HepG2 (cell line): ENCODE results near the gene KCNK7. TPM values are rescaled to one million over a fixed set of nuclear protein-coding genes. Genes with fewer than 3 reads are reported as not detected.

Experiments used
- ADNP ChIP-seq: sonication (generic); formaldehyde crosslinking; IDR thresholded peaks from 2 replicates; pipeline ENCODE4 v1.4.0; 2020; ENCODE audit warnings: missing genetic modification reagents
- CHD2 ChIP-seq: IDR thresholded peaks from 2 replicates; pipeline ENCODE4 v1.6.1; 2011; ENCODE audit warnings: low read depth, low read length, improper control_type of control experiment
- CREBL2 ChIP-seq: sonication (generic); formaldehyde crosslinking; IDR thresholded peaks from 2 replicates; pipeline ENCODE4 v1.8.1; 2023; ENCODE audit warnings: missing genetic modification reagents, mild to moderate bottlenecking, borderline replicate concordance
- CREM ChIP-seq, 2 experiments: sonication (generic) in 1 of 2; formaldehyde crosslinking in 1 of 2; IDR thresholded peaks; 2 replicates each; pipeline versions ENCODE4 v1.4.0 to v1.6.1; 2016 to 2020; ENCODE audit warnings: antibody characterized with exemption in 1 of 2, mild to moderate bottlenecking in 1 of 2, missing genetic modification reagents in 1 of 2
- DBP ChIP-seq: sonication (generic); formaldehyde crosslinking; IDR thresholded peaks from 2 replicates; pipeline ENCODE4 v1.4.0; 2020; ENCODE audit warnings: missing genetic modification reagents; ENCODE audit errors: not compliant biosample characterization
- HNRNPH1 ChIP-seq: fragments of 200-400 bp; formaldehyde crosslinking; optimal IDR thresholded peaks from 2 replicates; pipeline ENCODE3; 2017; ENCODE audit warnings: mild to moderate bottlenecking, low read depth, low read length
- KMT2B ChIP-seq: IDR thresholded peaks from 2 replicates; pipeline ENCODE4 v1.6.1; 2016; ENCODE audit warnings: missing genetic modification reagents, missing compliant biosample characterization
- MAFF ChIP-seq: IDR thresholded peaks from 2 replicates; pipeline ENCODE4 v1.6.1; 2011; ENCODE audit warnings: low read depth, low read length, improper control_type of control experiment
- MLXIP ChIP-seq: sonication (generic); formaldehyde crosslinking; IDR thresholded peaks from 2 replicates; pipeline ENCODE4 v1.9.0; 2021; ENCODE audit warnings: missing genetic modification reagents, borderline replicate concordance
- POLR2A ChIP-seq, 2 experiments: IDR thresholded peaks; 2 replicates each; pipeline ENCODE4 v1.6.1; 2011; ENCODE audit warnings: low read depth in 2 of 2, low read length in 2 of 2, mild to moderate bottlenecking in 1 of 2, moderate library complexity in 1 of 2; ENCODE audit not compliant: insufficient read depth in 1 of 2
- RBM39 ChIP-seq: fragments of 200-400 bp; formaldehyde crosslinking; IDR thresholded peaks from one replicate; pipeline ENCODE4 v1.6.1; 2018; ENCODE audit warnings: antibody characterized with exemption, mild to moderate bottlenecking, low read depth, low read length; ENCODE audit not compliant: poor library complexity, severe bottlenecking
- SIN3A ChIP-seq: IDR thresholded peaks from 2 replicates; pipeline ENCODE4 v1.6.1; 2011; ENCODE audit warnings: low read depth, mild to moderate bottlenecking, control low read depth, low read length, borderline replicate concordance
- SMYD3 ChIP-seq: sonication (generic); formaldehyde crosslinking; IDR thresholded peaks from 2 replicates; pipeline ENCODE4 v1.8.1; 2023; ENCODE audit warnings: mild to moderate bottlenecking, missing genetic modification reagents
- SP1 ChIP-seq, 2 experiments: fragments of 450-650 bp in 1 of 2; sonication (generic) in 1 of 2; formaldehyde crosslinking in 1 of 2; IDR thresholded peaks; 2 replicates each; pipeline versions ENCODE4 v1.4.0 to v1.6.1; 2016 to 2020; ENCODE audit warnings: missing genetic modification reagents in 1 of 2
- THAP8 ChIP-seq: sonication (generic); formaldehyde crosslinking; IDR thresholded peaks from 2 replicates; pipeline ENCODE4 v1.5.1; 2020; ENCODE audit warnings: missing genetic modification reagents, mild to moderate bottlenecking, borderline replicate concordance
- YY1 ChIP-seq: IDR thresholded peaks from 2 replicates; pipeline ENCODE4 v1.6.1; 2011; ENCODE audit warnings: low read length, low read depth, moderate library complexity, mild to moderate bottlenecking; ENCODE audit not compliant: insufficient read depth, insufficient replicate concordance
- ZFP37 ChIP-seq: sonication (generic); formaldehyde crosslinking; IDR thresholded peaks from 2 replicates; pipeline ENCODE4 v1.4.0; 2020; ENCODE audit warnings: missing genetic modification reagents, borderline replicate concordance
- ZNF274 ChIP-seq: sonication (generic); formaldehyde crosslinking; IDR thresholded peaks from 2 replicates; pipeline ENCODE4 v1.5.1; 2020; ENCODE audit warnings: mild to moderate bottlenecking, missing genetic modification reagents
- ZNF556 ChIP-seq: sonication (generic); formaldehyde crosslinking; IDR thresholded peaks from 2 replicates; pipeline ENCODE4 v1.4.0; 2020; ENCODE audit warnings: mild to moderate bottlenecking, missing genetic modification reagents, borderline replicate concordance
- ZNF784 ChIP-seq: sonication (generic); formaldehyde crosslinking; IDR thresholded peaks from 2 replicates; pipeline ENCODE4 v1.5.1; 2020; ENCODE audit warnings: missing genetic modification reagents, mild to moderate bottlenecking, borderline replicate concordance
- ZNF878 ChIP-seq: sonication (generic); formaldehyde crosslinking; IDR thresholded peaks from 2 replicates; pipeline ENCODE4 v1.8.1; 2023; ENCODE audit warnings: mild to moderate bottlenecking, missing genetic modification reagents, moderate library complexity
- polyA plus RNA-seq, 8 experiments: library from polyadenylated mRNA; depleted of rRNA in 3 of 8; stranded (reverse) in 7 of 8; unstranded in 1 of 8; fragments of >200 nt; fragmentation: Illumina TruSeq in 4 of 8; extraction: Trizol in 4 of 8; gene quantifications; 2 replicates each; pipeline versions ENCODE4 v1.2.1 to v1.2.3, GENCODE V29; 2011 to 2016; ENCODE audit warnings: low read depth in 4 of 8, missing spikeins in 1 of 8, mixed read lengths in 1 of 8; ENCODE audit not compliant: insufficient read depth in 1 of 8
- total RNA-seq, 5 experiments: library from RNA; depleted of rRNA; stranded (reverse); fragments of >200 nt; fragmentation: Illumina TruSeq; extraction: Trizol; gene quantifications; 2 replicates each; pipeline ENCODE4 v1.2.3, GENCODE V29; 2016; ENCODE audit warnings: low read depth in 1 of 5

KCNK7 gene
- total and polyA plus RNA-seq, 2 of the 13 experiments (the other 11 are each of a cell fraction or from before 2014, with no cell fraction given), result 0.11 TPM; not detected in 1

GRCh38 chr11:65616575-65617001 lies 21.0 kb upstream of the KCNK7 start (continued):
- no peak for TF ChIP-seq CREBL2 (CRISPR knock-in tag)
- TF ChIP-seq ADNP (CRISPR knock-in tag), result no peak
- TF ChIP-seq ZNF556 (CRISPR knock-in tag), result no peak
- TF ChIP-seq SP1 (IDR thresholded peaks at IDR 0.05), result no peak
- peak; percentile 26; the same call in 1 of the 2 replicates for TF ChIP-seq SP1 (CRISPR knock-in tag; IDR thresholded peaks at IDR 0.05)
- no peak for TF ChIP-seq SMYD3 (CRISPR knock-in tag)
- TF ChIP-seq ZNF878, result no peak
- no peak for TF ChIP-seq HNRNPH1
- peak; percentile 47; the same call in 1 of the 2 replicates for TF ChIP-seq CREM (IDR thresholded peaks at IDR 0.05)
- TF ChIP-seq CREM (CRISPR knock-in tag; IDR thresholded peaks at IDR 0.05), result no peak
- TF ChIP-seq KMT2B (CRISPR knock-in tag), result no peak
- TF ChIP-seq POLR2A (IDR thresholded peaks at IDR 0.05; ENCODE audit: insufficient read depth in 1 of 2, low read depth in 2 of 2, low read length in 2 of 2), result peak in 1 of 2 experiments; percentile 85; a peak in 2 of 4 replicates
- no peak for TF ChIP-seq MLXIP
- no peak for TF ChIP-seq YY1
- TF ChIP-seq CHD2, result no peak
- TF ChIP-seq SIN3A, result peak; percentile 81; the same call in 1 of the 2 replicates
- no peak for TF ChIP-seq MAFF
- no peak for TF ChIP-seq RBM39
- no peak for TF ChIP-seq ZFP37 (CRISPR knock-in tag)
- TF ChIP-seq DBP (CRISPR knock-in tag), result no peak
- TF ChIP-seq THAP8, result no peak
- TF ChIP-seq ZNF784 (CRISPR knock-in tag), result no peak
- no peak for TF ChIP-seq ZNF274 (CRISPR knock-in tag)
